VCaP (cell line): ENCODE data around the gene SALL4.
"Not testable (repeated sequence)": the region's sequence is repeated elsewhere in the genome, so short reads cannot be mapped to it uniquely, and the experiment has no call there.

ENCODE experiments used
- H3K27ac ChIP-seq: fragments of 450-650 bp; 2 replicates; pipeline ENCODE4 v1.5.1; 2017
- TF ChIP-seq, protein P1 (sequence below): fragments of 450-650 bp; conservative IDR thresholded peaks from 2 replicates; pipeline ENCODE4 v1.5.1; 2017; ENCODE audit warnings: mild to moderate bottlenecking, moderate library complexity

SALL4 gene

DNA sequence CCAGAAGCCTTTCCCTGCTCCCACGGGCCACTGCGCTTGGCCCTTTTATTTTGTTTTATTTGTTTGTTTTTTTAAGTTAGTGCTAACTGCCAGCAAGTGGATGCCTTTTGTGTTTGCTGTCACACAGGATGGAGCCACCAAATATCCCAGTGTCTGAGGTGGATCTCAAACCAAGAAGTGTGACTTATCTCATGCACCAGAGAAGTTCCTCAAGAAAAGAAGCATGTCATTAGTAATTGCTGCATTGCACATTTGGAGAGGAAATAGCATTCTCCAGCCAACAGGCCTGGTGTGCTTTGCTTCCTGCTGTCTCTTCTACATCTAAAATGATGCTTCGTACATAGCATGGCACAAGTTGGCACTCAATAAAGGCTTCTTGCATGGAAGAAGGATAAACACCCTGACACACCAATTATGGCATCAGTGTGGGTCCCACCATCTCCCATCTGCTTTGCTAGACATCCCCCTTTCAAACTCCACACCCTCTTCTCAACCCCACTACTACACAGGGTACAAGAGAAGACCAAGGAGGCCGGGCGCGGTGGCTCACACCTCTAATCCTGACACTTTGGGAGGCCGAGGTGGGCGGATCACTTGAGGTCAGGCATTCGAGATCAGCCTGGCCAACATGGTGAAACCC lies 32.2 kb downstream of the SALL4 start:
- TF ChIP-seq, protein P1, sequence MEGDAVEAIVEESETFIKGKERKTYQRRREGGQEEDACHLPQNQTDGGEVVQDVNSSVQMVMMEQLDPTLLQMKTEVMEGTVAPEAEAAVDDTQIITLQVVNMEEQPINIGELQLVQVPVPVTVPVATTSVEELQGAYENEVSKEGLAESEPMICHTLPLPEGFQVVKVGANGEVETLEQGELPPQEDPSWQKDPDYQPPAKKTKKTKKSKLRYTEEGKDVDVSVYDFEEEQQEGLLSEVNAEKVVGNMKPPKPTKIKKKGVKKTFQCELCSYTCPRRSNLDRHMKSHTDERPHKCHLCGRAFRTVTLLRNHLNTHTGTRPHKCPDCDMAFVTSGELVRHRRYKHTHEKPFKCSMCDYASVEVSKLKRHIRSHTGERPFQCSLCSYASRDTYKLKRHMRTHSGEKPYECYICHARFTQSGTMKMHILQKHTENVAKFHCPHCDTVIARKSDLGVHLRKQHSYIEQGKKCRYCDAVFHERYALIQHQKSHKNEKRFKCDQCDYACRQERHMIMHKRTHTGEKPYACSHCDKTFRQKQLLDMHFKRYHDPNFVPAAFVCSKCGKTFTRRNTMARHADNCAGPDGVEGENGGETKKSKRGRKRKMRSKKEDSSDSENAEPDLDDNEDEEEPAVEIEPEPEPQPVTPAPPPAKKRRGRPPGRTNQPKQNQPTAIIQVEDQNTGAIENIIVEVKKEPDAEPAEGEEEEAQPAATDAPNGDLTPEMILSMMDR, result no peak
- H3K27ac ChIP-seq, result peak overlapping the region; percentile 95

DNA sequence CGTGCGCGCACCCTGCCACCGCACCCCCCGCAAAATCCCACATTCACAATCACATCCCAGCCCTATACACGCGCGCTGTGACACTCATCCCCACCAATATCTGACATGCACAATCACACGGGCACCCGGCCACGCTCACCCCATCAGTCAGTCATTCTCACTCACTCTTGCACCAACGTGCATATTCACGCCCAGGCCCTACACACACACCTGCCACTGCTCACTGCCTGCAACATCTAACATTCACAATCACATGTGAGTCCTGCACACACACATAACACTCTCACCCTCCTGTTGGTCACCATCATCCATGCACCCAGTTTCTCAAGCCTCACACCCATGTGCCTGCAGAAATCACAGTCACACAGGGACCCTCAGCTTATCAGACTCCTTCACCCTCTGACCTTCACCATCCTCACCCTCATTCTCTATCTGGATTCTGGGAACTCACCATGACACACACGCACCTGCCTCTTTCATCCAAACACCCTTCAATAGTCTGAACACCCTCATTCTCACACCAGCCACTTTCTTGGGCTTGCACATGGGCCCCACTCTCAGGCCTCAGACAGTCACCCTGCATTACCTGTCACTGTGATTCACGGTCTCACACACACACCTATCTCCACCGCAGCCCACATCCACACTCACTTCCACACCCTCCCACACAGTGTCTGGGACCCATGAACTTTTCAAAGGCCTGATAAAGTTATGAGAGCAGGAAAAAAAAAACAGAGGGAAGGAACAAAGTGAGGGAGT lies 33.4 kb downstream of the SALL4 start:
- TF ChIP-seq, protein P1, result no peak
- H3K27ac ChIP-seq, result peak overlapping the region; percentile 95

DNA sequence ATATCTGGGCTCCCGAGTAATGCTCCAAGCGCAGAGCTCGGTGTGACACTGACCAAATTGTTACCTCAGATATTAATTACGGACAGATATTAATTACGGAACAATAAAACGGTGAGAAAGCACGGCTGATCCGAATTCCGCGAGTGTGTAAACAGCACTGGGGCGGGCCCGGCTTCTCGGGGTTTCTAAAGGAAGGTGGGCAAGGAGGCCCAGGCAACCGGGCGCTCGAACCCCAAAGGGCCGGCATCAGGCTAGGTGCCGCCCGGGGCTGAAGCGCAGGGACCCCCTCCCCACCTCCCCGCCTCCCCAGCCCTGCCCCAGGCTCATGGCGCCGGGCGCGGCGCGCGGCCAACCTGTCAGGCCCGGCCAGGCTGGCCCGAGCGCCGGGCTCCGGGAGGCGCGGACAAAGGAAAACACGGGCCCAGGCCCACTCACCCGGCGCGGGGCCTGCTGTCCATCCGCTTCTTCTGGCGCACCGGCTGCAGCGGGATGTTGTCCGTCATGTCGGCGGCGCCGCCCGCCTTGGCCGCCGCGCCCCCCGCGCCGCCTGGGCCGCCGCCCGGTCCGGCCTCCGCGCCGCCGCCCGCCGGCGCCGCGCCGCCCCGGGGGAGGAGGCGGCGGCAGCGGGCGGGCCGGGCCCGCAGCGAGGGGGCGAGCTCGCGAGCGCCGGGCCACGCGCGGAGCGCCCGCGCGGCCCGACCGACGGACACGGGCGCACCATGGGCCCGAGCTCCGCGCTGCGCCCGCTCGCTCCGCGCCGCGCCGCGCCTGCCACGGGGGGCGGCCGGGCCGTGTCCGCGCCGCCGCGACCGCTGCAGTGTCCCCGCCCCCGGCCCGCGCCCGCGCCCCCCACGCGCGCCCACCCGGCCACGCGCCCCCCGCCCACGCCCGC lies 34.2 kb downstream of the SALL4 start, which contains the start of gene ATP9A:
TSS of gene ATP9A (minus strand) at position 524 of the 892 bp plus-strand sequence. CDS start at position 503, 21 bp downstream.
- TF ChIP-seq, protein P1, result peak; percentile 28; the same call in 1 of the 2 replicates
- peak within 1 kb of the TSS; percentile 95 for H3K27ac ChIP-seq

DNA sequence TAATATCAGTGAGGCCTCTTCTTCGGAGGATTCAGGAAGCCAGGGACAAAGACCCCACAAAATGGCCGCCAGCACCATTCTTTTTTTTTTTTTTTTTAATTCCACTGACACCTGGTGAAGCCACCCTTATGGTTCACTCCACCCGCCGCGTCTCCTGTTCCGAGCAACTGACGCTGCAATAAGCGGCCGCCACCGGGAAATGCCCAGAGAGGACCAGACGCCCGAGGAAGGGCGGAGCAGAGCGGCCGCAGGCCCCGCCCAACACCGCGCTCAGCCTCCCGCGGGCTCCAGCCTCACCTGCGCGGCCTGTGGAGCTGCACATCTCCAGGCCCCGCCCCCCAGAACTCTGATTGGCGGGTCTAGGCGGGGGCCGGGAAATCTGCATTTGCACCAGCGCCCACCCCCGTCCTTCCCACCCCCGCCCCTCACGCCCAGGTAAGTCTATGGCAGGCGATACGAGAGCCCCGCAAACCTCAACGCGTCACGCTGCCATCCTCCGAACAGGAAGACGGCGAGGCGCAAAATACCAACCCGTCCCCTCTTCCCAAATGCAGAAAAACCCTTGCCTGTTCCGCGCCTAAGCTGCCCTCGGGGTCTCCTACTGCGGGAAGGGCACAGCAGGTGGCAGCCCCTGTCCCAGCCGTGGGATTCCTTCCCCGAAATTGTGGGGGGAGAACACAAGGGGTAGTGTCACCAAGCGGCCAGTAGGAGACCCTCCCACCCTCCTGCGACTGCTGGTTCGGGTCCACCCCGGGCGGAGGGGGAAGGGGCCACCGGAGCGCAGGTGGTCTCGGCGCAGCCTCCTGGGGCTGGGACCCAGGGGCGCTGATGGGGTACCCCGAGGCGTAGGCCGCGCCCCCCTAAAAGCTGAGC lies 35.1 kb downstream of the SALL4 start:
- TF ChIP-seq, protein P1, result peak; percentile 65
- peak overlapping the region; percentile 95 for H3K27ac ChIP-seq

DNA sequence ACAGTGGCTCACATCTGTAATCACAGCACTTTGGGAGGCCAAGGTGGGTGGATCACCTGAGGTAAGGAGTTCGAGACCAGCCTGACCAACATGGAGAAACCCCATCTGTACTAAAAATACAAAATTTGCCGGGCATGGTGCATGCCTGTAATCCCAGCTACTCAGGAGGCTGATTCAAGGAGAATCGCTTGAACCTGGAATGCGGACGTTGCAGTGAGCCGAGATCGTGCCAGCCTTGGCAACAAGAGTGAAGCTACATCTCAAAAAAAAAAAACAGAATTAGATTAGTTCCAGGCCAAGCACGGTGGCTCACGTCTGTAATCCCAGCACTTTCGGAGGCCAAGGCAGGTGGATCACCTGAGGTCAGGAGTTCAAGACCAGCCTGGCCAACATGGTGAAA lies 36.9 kb downstream of the SALL4 start:
- not testable (repeated sequence) for H3K27ac ChIP-seq

DNA sequence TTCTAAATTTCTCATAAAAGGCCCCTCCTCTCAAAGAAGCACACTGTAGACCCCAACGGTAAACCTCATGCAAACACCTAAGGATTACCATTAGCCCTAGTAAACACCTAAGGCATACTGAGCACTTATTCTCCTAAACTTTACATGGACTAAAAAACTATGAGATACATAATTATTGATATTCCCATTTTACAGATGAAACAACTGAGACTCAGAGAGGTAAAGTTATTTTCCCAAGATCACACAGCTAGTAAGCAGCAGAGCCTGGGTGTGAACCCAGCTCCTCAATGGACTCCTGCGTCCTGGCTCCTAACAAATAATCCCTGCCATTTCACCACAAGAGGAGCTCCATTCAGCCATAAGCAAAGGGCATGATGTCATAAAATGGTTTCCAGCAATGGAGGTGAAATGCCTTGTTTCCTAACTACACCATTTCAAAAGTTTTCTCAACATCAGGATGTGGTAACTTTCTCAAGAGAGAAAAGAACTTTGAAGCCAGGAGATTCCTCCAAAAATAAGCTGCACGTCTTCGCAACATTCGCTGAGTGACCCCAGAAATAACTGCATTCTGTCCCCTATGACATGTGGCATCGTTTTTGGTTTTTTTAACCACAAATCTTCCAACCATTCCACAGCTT lies 38.2 kb downstream of the SALL4 start:
- TF ChIP-seq, protein P1, result no peak
- no peak overlapping the region for H3K27ac ChIP-seq

DNA sequence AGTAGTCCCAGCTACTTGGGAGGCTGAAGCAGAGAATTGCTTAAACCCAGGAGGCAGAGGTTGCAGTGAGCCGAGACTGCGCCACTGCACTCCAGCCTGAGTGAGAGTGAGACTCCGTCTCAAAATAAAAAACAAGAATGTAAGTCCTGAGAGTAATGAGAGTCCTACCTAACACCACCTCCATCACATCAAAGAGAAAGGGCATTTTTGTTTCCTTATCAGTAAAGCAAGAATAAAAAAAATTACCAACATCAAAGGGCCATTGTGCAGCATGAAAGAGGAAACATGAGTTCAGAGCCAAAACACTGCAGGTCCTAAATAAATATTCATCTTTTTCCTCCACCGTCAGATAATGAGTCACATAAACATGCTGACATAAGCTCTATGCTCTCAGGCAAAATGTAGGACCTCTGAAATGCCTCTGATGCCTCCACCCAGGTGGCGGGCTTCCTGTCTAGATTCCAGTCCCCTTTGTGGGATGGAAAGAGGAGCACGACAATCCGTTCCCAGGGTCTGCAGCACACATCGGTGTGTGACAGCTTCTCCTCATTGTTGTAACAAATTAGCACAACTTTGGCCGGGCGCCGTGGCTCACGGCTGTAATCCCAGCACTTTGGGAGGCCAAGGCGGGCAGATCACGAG lies 41.3 kb downstream of the SALL4 start:
- peak overlapping the region; percentile 71 for H3K27ac ChIP-seq
- TF ChIP-seq, protein P1, result no peak
